PC-9 (cell line): ENCODE measurements around the gene SGIP1. TPM values are rescaled to one million over a fixed set of nuclear protein-coding genes. Genes with fewer than 3 reads are reported as not detected.

Experiments used
- BruUV-seq: library from RNA; stranded (reverse); fragments of 400-500 nt; replicated peaks from 2 replicates; lab custom pipeline; 2021; lab: Mats Ljungman, UMichigan
- CTCF ChIA-PET: fragments of 300-600 bp; sonication (Branson Sonifier 250); formaldehyde crosslinking; loops from one replicate; lab custom pipeline; 2022; ENCODE audit warnings: antibody characterized with exemption; lab: Charles Lee
- POLR2A ChIA-PET: fragments of 300-600 bp; sonication (Branson Sonifier 250); formaldehyde crosslinking; loops from one replicate; lab custom pipeline; 2022; ENCODE audit warnings: antibody characterized with exemption; ENCODE audit not compliant: unreplicated experiment; lab: Charles Lee
- DNase-seq, 2 experiments: peaks; one replicate each; pipeline versions ENCODE4 v3.0.0 to v3.0.0-alpha.2; 2015 to 2022; ENCODE audit warnings: mixed read lengths in 1 of 2
- H2AFZ ChIP-seq: fragments of 200-600 bp; sonication (generic); 2 replicates; pipeline ENCODE4 v1.8.1; 2017; ENCODE audit warnings: antibody characterized with exemption
- H3F3A ChIP-seq: fragments of 200-600 bp; sonication (generic); 2 replicates; pipeline ENCODE4 v1.8.1; 2017; ENCODE audit warnings: antibody characterized with exemption, mild to moderate bottlenecking, low read depth; ENCODE audit not compliant: insufficient read depth
- H3K27ac ChIP-seq: fragments of 200-600 bp; sonication (generic); 2 replicates; pipeline ENCODE4 v1.6.1; 2016; ENCODE audit warnings: mixed run types
- H3K27me3 ChIP-seq: fragments of 200-600 bp; sonication (generic); 2 replicates; pipeline ENCODE4 v1.6.1; 2016; ENCODE audit warnings: low read depth, mixed run types; ENCODE audit not compliant: insufficient read depth
- H3K36me3 ChIP-seq: fragments of 200-600 bp; sonication (generic); 2 replicates; pipeline ENCODE4 v1.6.1; 2016; ENCODE audit warnings: low read depth, mixed run types
- H3K4me1 ChIP-seq: fragments of 200-600 bp; sonication (generic); replicated peaks from 2 replicates; pipeline ENCODE4 v1.6.1; 2016; ENCODE audit warnings: mixed run types; ENCODE audit not compliant: insufficient read depth
- H3K4me2 ChIP-seq: fragments of 200-600 bp; sonication (generic); 2 replicates; pipeline ENCODE4 v1.6.1; 2017; ENCODE audit warnings: mixed run types
- H3K4me3 ChIP-seq: fragments of 200-600 bp; sonication (generic); 2 replicates; pipeline ENCODE4 v1.6.1; 2016; ENCODE audit warnings: mixed run types
- H3K79me2 ChIP-seq: fragments of 200-600 bp; sonication (generic); 2 replicates; pipeline ENCODE4 v1.6.1; 2017; ENCODE audit warnings: low read depth, mixed run types
- H3K9me2 ChIP-seq: fragments of 200-600 bp; sonication (generic); 2 replicates; pipeline ENCODE4 v1.8.1; 2017; ENCODE audit warnings: mild to moderate bottlenecking; ENCODE audit not compliant: insufficient read depth
- H3K9me3 ChIP-seq: fragments of 200-600 bp; sonication (generic); 2 replicates; pipeline ENCODE4 v1.8.1; 2016; ENCODE audit warnings: low read depth; ENCODE audit not compliant: insufficient read depth
- H4K20me1 ChIP-seq: fragments of 200-600 bp; sonication (generic); 2 replicates; pipeline ENCODE4 v1.8.1; 2017; ENCODE audit not compliant: insufficient read depth
- CTCF ChIP-seq: fragments of 200-600 bp; sonication (generic); conservative IDR thresholded peaks from 2 replicates; pipeline ENCODE4 v1.6.1; 2017; ENCODE audit warnings: mixed run types, antibody characterized with exemption, mild to moderate bottlenecking, moderate library complexity
- EZH2 ChIP-seq: fragments of 200-600 bp; sonication (generic); IDR thresholded peaks from 2 replicates; pipeline ENCODE4 v1.8.0; 2017; ENCODE audit warnings: antibody characterized with exemption, low read depth
- intact Hi-C: fragments of 100-400 bp; cut with micrococcal nuclease; formaldehyde crosslinking; loops from one replicate; pipeline ENCODE4 v1.10.0; 2022; ENCODE audit not compliant: unreplicated experiment
- total RNA-seq: library from RNA; stranded (reverse); gene quantifications from 2 replicates; pipeline ENCODE4 v1.2.3, GENCODE V29; 2021

SGIP1 gene
- total RNA-seq, 1 experiment from 2014 or later: not detected

- Histone ChIP-seq H2AFZ (no peak overlapping the region), H3K9me2 (no peaks in the 10 kb centered on the region), H4K20me1 (no peaks in the 10 kb centered on the region), H3K27ac (no peak overlapping the region), H3K79me2 (no peaks in the 10 kb centered on the region), H3K36me3 (no peaks in the 10 kb centered on the region), H3K9me3 (no peaks in the 10 kb centered on the region), H3K4me3 (no peak overlapping the region), H3K4me2 (no peak overlapping the region), H3F3A (no peaks in the 10 kb centered on the region), H3K27me3 (no peaks in the 10 kb centered on the region), H3K4me1 (no peaks in the 10 kb centered on the region)
- TF ChIP-seq EZH2 (no peak), CTCF (no peak)
- BruUV-seq: no TSS peak
- DNase-seq: no peak
- CTCF ChIA-PET: no interaction called here
- intact Hi-C loops: no loop called here
- POLR2A ChIA-PET: no interaction called here
Observed at GRCh38 chr1:66648901-66649595, 115.1 kb downstream of the SGIP1 start.

- intact Hi-C loops: no loop called here
- no peaks in the 10 kb centered on the region for H3K9me3 ChIP-seq
- H2AFZ ChIP-seq: no peak overlapping the region
- no peaks in the 10 kb centered on the region for H3F3A ChIP-seq
- no peak overlapping the region for H3K27ac ChIP-seq
- H4K20me1 ChIP-seq: no peaks in the 10 kb centered on the region
- H3K4me3 ChIP-seq: no peak overlapping the region
- H3K4me1 ChIP-seq: no peaks in the 10 kb centered on the region
- CTCF ChIA-PET: no interaction called here
- no peaks in the 10 kb centered on the region for H3K9me2 ChIP-seq
- BruUV-seq: no TSS peak
- no peaks in the 10 kb centered on the region for H3K79me2 ChIP-seq
- no peak for DNase-seq
- H3K36me3 ChIP-seq: no peaks in the 10 kb centered on the region
- no peak overlapping the region for H3K4me2 ChIP-seq
- no peaks in the 10 kb centered on the region for H3K27me3 ChIP-seq
- TF ChIP-seq EZH2: no peak
- TF ChIP-seq CTCF: no peak
- POLR2A ChIA-PET: interaction anchor here (0.6 kb wide), 1 partner anchor 300 kb away, joined by 3 read pairs; no protein-coding TSS in a partner anchor
Observed at GRCh38 chr1:66652556-66652955, 118.6 kb downstream of the SGIP1 start.

- BruUV-seq: no TSS peak
- H3K4me2 ChIP-seq: no peak overlapping the region
- ChIA-PET CTCF (no interaction called here), POLR2A (no interaction called here)
- H3K36me3 ChIP-seq: no peaks in the 10 kb centered on the region
- H3K4me1 ChIP-seq: no peaks in the 10 kb centered on the region
- no peaks in the 10 kb centered on the region for H3K27me3 ChIP-seq
- H3K27ac ChIP-seq: no peak overlapping the region
- H4K20me1 ChIP-seq: no peaks in the 10 kb centered on the region
- no peaks in the 10 kb centered on the region for H3F3A ChIP-seq
- TF ChIP-seq EZH2 (no peak), CTCF (no peak)
- H3K79me2 ChIP-seq: no peaks in the 10 kb centered on the region
- H3K9me3 ChIP-seq: no peaks in the 10 kb centered on the region
- DNase-seq: no peak
- no peaks in the 10 kb centered on the region for H3K9me2 ChIP-seq
- intact Hi-C loops: no loop called here
- no peak overlapping the region for H3K4me3 ChIP-seq
- 0 out of 2 replicates have a peak overlapping the region, but pooled peaks have one; percentile 33 for H2AFZ ChIP-seq
Observed at GRCh38 chr1:66654643-66655042, 120.7 kb downstream of the SGIP1 start.
